Sigmoid colon (tissue), 7 donors: ENCODE measurements around the gene MORC2. TPM values are rescaled to one million over a fixed set of nuclear protein-coding genes. Genes with fewer than 3 reads are reported as not detected.

Experiments
- DNase-seq: peaks from one replicate; pipeline ENCODE4 v3.0.0-alpha.2; 2019
- H3K27ac ChIP-seq, 4 donors: fragments of 200-600 bp; sonication (generic); one replicate each; pipeline ENCODE4 v1.5.1; 2016 to 2019; ENCODE audit warnings: mild to moderate bottlenecking in 1 of 4
- H3K27me3 ChIP-seq, 3 donors: fragments of 200-600 bp; sonication (generic); one replicate each; pipeline ENCODE4 v1.5.1; 2019; ENCODE audit warnings: mild to moderate bottlenecking in 1 of 3
- H3K36me3 ChIP-seq, 4 donors: fragments of 200-600 bp; sonication (generic); one replicate each; pipeline ENCODE4 v1.5.1; 2016 to 2019
- H3K4me1 ChIP-seq, 4 donors: fragments of 200-600 bp; sonication (generic); one replicate each; pipeline ENCODE4 v1.5.1; 2017 to 2019
- H3K4me3 ChIP-seq, 4 donors: fragments of 200-600 bp; sonication (generic); one replicate each; pipeline ENCODE4 v1.5.1; 2017 to 2019; ENCODE audit warnings: mild to moderate bottlenecking in 2 of 4, moderate library complexity in 1 of 4
- H3K9me3 ChIP-seq, 4 donors: fragments of 200-600 bp in 3 of 4; sonication (generic) in 3 of 4; one replicate each; pipeline versions ENCODE4 v1.5.1 to v1.6.1; 2013 to 2019
- CTCF ChIP-seq, 4 experiments: fragments of 450-650 bp in 3 of 4; fragments of 200-600 bp in 1 of 4; IDR thresholded peaks; one replicate each; pipeline ENCODE4 v1.5.1; 2016 to 2019; ENCODE audit warnings: antibody characterized with exemption in 4 of 4, mild to moderate bottlenecking in 3 of 4, moderate library complexity in 2 of 4
- EP300 ChIP-seq, 4 donors: sonication (generic); formaldehyde crosslinking; IDR thresholded peaks; one replicate each; pipeline ENCODE4 v1.6.1; 2017; ENCODE audit warnings: antibody characterized with exemption in 4 of 4
- POLR2A ChIP-seq, 2 donors: fragments of 450-650 bp; IDR thresholded peaks; one replicate each; pipeline ENCODE4 v1.6.1; 2016; ENCODE audit warnings: antibody characterized with exemption in 2 of 2, mild to moderate bottlenecking in 2 of 2, moderate library complexity in 2 of 2
- POLR2AphosphoS5 ChIP-seq, 4 donors: sonication (generic); formaldehyde crosslinking; IDR thresholded peaks; one replicate each; pipeline ENCODE4 v1.6.1; 2017; ENCODE audit warnings: antibody characterized with exemption in 4 of 4
- WGBS, 2 donors: extraction: QIAGEN DNeasy Blood & Tissue Kit; methylation state at CpG; one replicate each; pipeline ENCODE4 v1.1.7; 2013; 5-methylcytosine and 5-hydroxymethylcytosine counted together
- intact Hi-C: fragments of 100-400 bp; cut with DNase I; formaldehyde crosslinking; loops from one replicate; pipeline ENCODE4 v1.15.1; 2023
- polyA plus RNA-seq, 3 donors: library from polyadenylated mRNA; stranded (reverse); fragments of 200-250 nt; gene quantifications; one replicate each; pipeline ENCODE4 v1.2.3, GENCODE V29; 2013
- total RNA-seq, 4 donors: library from RNA; depleted of rRNA; stranded (reverse); fragments of >200 nt; gene quantifications; one replicate each; pipeline ENCODE4 v1.1.0, GENCODE V29; 2016
- donor health status: healthy with polysubstance abuse.
- donor health status: Bipolar disorder and iron deficiency.
- donor health status: healthy.

The MORC2 gene
- total and polyA plus RNA-seq, 7 donors: 4.6 to 42.1 (median 15.0) TPM

GRCh38 chr22:30881361-30882183 lies 87.0 kb downstream of the MORC2 start:
- no peak for DNase-seq
- intact Hi-C loops: no loop called here

DNA sequence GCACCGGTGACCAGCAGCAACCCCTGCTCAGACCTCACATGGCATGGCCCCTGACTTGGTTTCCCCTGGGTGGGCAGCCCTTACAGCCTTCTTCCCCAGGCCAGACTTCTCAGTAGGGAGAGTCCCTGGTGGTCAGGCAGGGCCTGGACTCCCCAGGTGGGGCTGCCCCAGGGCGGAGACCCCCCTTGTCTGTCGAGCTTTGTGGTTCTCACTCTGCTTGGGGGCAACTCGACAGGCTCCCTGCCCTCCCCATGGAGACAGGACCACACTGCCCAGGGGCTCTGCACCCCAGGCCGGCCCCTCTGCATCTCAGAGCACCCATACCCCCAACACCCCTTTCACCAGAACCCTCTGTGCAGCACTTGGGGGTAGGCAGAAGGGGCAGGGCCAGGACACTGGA lies 87.7 kb downstream of the MORC2 start:
- DNase-seq: no peak
- intact Hi-C loops: no loop called here
- no peaks in the 10 kb centered on the region for H3K27me3 ChIP-seq
- no peaks in the 10 kb centered on the region for H3K36me3 ChIP-seq
- TF ChIP-seq POLR2AphosphoS5 (IDR thresholded peaks at IDR 0.05) (no peak), POLR2A (IDR thresholded peaks at IDR 0.05) (no peak), EP300 (IDR thresholded peaks at IDR 0.05) (no peak), CTCF (IDR thresholded peaks at IDR 0.05) (no peak)
- H3K4me3 ChIP-seq: no peak overlapping the region
- H3K27ac ChIP-seq: no peak overlapping the region
- H3K4me1 ChIP-seq: no peaks in the 10 kb centered on the region
- H3K9me3 ChIP-seq: no peaks in the 10 kb centered on the region
- 86 to 91% methylated on average over 5 of the region's 5 CpGs for WGBS, 2 donors

More at GRCh38 chr22:30881361-30882183, 87.0 kb downstream of the MORC2 start:
- TF ChIP-seq CTCF (IDR thresholded peaks at IDR 0.05) (no peak), POLR2A (IDR thresholded peaks at IDR 0.05) (no peak), EP300 (IDR thresholded peaks at IDR 0.05) (no peak), POLR2AphosphoS5 (IDR thresholded peaks at IDR 0.05) (no peak)
- Histone ChIP-seq H3K27me3 (no peaks in the 10 kb centered on the region), H3K9me3 (no peaks in the 10 kb centered on the region), H3K36me3 (no peaks in the 10 kb centered on the region), H3K4me1 (no peaks in the 10 kb centered on the region), H3K27ac (no peak overlapping the region), H3K4me3 (no peak overlapping the region)
- WGBS, 2 donors: 78 to 84% methylated on average over 14 of the region's 14 CpGs

DNA sequence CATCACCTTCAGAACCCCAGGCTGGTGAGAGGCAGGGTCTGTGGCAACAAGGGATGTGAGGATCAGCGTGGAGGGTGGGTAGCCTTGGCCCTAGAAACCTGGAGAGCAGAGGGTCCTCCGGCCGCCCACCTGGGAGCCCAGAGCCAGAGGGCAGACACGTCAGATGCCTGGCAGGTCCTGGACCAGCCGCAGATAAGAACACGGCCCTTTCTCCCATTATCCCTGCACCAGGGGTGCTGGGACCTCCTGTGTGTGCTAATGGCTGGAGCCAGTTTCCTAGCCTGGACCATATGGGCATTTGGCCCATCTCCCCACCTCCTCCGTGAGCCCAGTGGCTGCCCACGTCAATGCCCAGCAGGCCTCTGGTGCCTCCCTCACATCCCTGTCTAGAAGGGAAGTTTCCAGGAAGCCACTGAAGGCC lies 88.4 kb downstream of the MORC2 start:
- Histone ChIP-seq H3K27ac (no peak overlapping the region), H3K36me3 (no peaks in the 10 kb centered on the region), H3K4me3 (no peak overlapping the region), H3K9me3 (no peaks in the 10 kb centered on the region), H3K4me1 (no peaks in the 10 kb centered on the region), H3K27me3 (no peaks in the 10 kb centered on the region)
- intact Hi-C loops: no loop called here
- no peak for DNase-seq
- WGBS, 2 donors: 91 to 94% methylated on average over 8 of the region's 8 CpGs
- TF ChIP-seq CTCF (IDR thresholded peaks at IDR 0.05): no peak
- no peak for TF ChIP-seq POLR2A (IDR thresholded peaks at IDR 0.05)
- TF ChIP-seq POLR2AphosphoS5 (IDR thresholded peaks at IDR 0.05): no peak
- no peak for TF ChIP-seq EP300 (IDR thresholded peaks at IDR 0.05)

GRCh38 chr22:30879415-30879797 lies 89.2 kb downstream of the MORC2 start:
- intact Hi-C loops: no loop called here
- H3K36me3 ChIP-seq: no peaks in the 10 kb centered on the region
- no peak overlapping the region for H3K4me3 ChIP-seq
- H3K27ac ChIP-seq: no peak overlapping the region
- DNase-seq: no peak
- 75 to 85% methylated on average over 8 of the region's 8 CpGs for WGBS, 2 donors
- no peaks in the 10 kb centered on the region for H3K9me3 ChIP-seq
- H3K27me3 ChIP-seq: no peaks in the 10 kb centered on the region
- H3K4me1 ChIP-seq: no peaks in the 10 kb centered on the region
- TF ChIP-seq EP300 (IDR thresholded peaks at IDR 0.05): no peak
- TF ChIP-seq CTCF (IDR thresholded peaks at IDR 0.05): no peak
- TF ChIP-seq POLR2A (IDR thresholded peaks at IDR 0.05): no peak
- no peak for TF ChIP-seq POLR2AphosphoS5 (IDR thresholded peaks at IDR 0.05)
